Measurements from ENCODE around the gene GNG4. TPM values are rescaled to one million over a fixed set of nuclear protein-coding genes. Genes with fewer than 3 reads are reported as not detected.
"Not testable (repeated sequence)": the region's sequence is repeated elsewhere in the genome, so short reads cannot be mapped to it uniquely, and the experiment has no call there.

The GNG4 gene
- total and polyA plus RNA-seq, 2 donors (not counting 3 experiments of a cell fraction or from before 2014, with no cell fraction given), result 0.10 TPM; not detected in 1

- dilution Hi-C loops (cut with MboI; ENCODE audit: extremely low pct_ligation_motif_present, low sequenced_read_pairs), result no loop called here
- intact Hi-C loops (cut with micrococcal nuclease), result no loop called here
- ChIA-PET POLR2A (no interaction called here), CTCF (interaction anchor here (0.6 to 1.4 kb wide), 3 partner anchors 22 to 36 kb away, joined by 4 to 5 read pairs (median 4); no protein-coding TSS in a partner anchor)
- Histone ChIP-seq H3K27me3 (ENCODE audit: control insufficient read depth in 2 of 2, insufficient read depth in 2 of 2, low read length in 2 of 2) (peaks cover 4 to 9% of the 10 kb centered on the region in 2 experiments), H3K27ac (ENCODE audit: insufficient read depth, low read depth, low read length) (no peak overlapping the region), H3K4me3 (replicated peaks in 1 of 3; ENCODE audit: insufficient read depth in 1 of 3, low read depth in 1 of 3, low read length in 3 of 3) (no peak overlapping the region), H3K4me1 (ENCODE audit: control insufficient read depth, extremely low read depth, insufficient read depth, low read length) (no peaks in the 10 kb centered on the region), H4K20me1 (replicated peaks; ENCODE audit: control insufficient read depth, extremely low read depth, insufficient read depth, low read length) (no peaks in the 10 kb centered on the region), H3K79me2 (ENCODE audit: control insufficient read depth, insufficient read depth, low read length) (no peaks in the 10 kb centered on the region), H3K9me3 (replicated peaks; ENCODE audit: control insufficient read depth, insufficient read depth, low read length) (no peaks in the 10 kb centered on the region), H3K9me1 (replicated peaks; ENCODE audit: control insufficient read depth, extremely low read depth, insufficient read depth, low read length) (no peaks in the 10 kb centered on the region), H3K4me2 (ENCODE audit: insufficient read depth, low read length) (no peak overlapping the region), H3K36me3 (ENCODE audit: control insufficient read depth in 2 of 2, extremely low read depth in 1 of 2, insufficient read depth in 2 of 2, low read length in 2 of 2) (no peaks in the 10 kb centered on the region), H2AFZ (ENCODE audit: low read depth, low read length) (no peak overlapping the region), H3K9ac (replicated peaks; ENCODE audit: extremely low read depth, insufficient read depth, low read length) (no peak overlapping the region)
- TF ChIP-seq GATA2 (IDR thresholded peaks at IDR 0.05; ENCODE audit: insufficient read depth, insufficient read length, low read depth, low read length) (no peak), EZH2 (IDR thresholded peaks at IDR 0.05; ENCODE audit: borderline replicate concordance, low read depth, low read length, severe bottlenecking) (no peak), JUN (IDR thresholded peaks at IDR 0.05; ENCODE audit: borderline replicate concordance, insufficient read depth, insufficient read length, low read depth) (no peak), CTCF (IDR thresholded peaks at IDR 0.05; ENCODE audit: extremely low read depth in 1 of 2, insufficient read depth in 1 of 2, low read depth in 1 of 2, low read length in 2 of 2) (no peak), POLR2A (IDR thresholded peaks at IDR 0.05; ENCODE audit: low read depth, low read length) (no peak), FOS (IDR thresholded peaks at IDR 0.05; ENCODE audit: borderline replicate concordance, insufficient read depth, low read length) (no peak), POLR2AphosphoS5 (IDR thresholded peaks at IDR 0.05; ENCODE audit: insufficient read depth, low read depth, low read length) (no peak), MAX (IDR thresholded peaks at IDR 0.05; ENCODE audit: insufficient read depth, insufficient read length) (no peak), MYC (IDR thresholded peaks at IDR 0.05; ENCODE audit: low read depth, low read length) (no peak)
- BruUV-seq (replicated peaks), result no TSS peak
- DNase-seq (ENCODE audit: low read depth, low spot score), result no peak
- FAIRE-seq, result no peak
These were observed 26.4 kb downstream of the GNG4 start for GRCh38 chr1:235622936-235623779.

- H3K79me2 ChIP-seq (ENCODE audit: control insufficient read depth, insufficient read depth, low read length); H3K9me3 ChIP-seq (replicated peaks; ENCODE audit: control insufficient read depth, insufficient read depth, low read length); FAIRE-seq; H3K4me2 ChIP-seq (ENCODE audit: insufficient read depth, low read length); H3K4me1 ChIP-seq (ENCODE audit: control insufficient read depth, extremely low read depth, insufficient read depth, low read length); H3K27me3 ChIP-seq (ENCODE audit: control insufficient read depth in 2 of 2, insufficient read depth in 2 of 2, low read length in 2 of 2); H4K20me1 ChIP-seq (replicated peaks; ENCODE audit: control insufficient read depth, extremely low read depth, insufficient read depth, low read length); H3K27ac ChIP-seq (ENCODE audit: insufficient read depth, low read depth, low read length); intact Hi-C loops (cut with micrococcal nuclease); H2AFZ ChIP-seq (ENCODE audit: low read depth, low read length); H3K9ac ChIP-seq (replicated peaks; ENCODE audit: extremely low read depth, insufficient read depth, low read length); POLR2A ChIA-PET; H3K9me1 ChIP-seq (replicated peaks; ENCODE audit: control insufficient read depth, extremely low read depth, insufficient read depth, low read length); H3K36me3 ChIP-seq (ENCODE audit: control insufficient read depth in 2 of 2, extremely low read depth in 1 of 2, insufficient read depth in 2 of 2, low read length in 2 of 2); dilution Hi-C loops (cut with MboI; ENCODE audit: extremely low pct_ligation_motif_present, low sequenced_read_pairs); BruUV-seq (replicated peaks); DNase-seq (ENCODE audit: low read depth, low spot score); H3K4me3 ChIP-seq (replicated peaks in 1 of 3; ENCODE audit: insufficient read depth in 1 of 3, low read depth in 1 of 3, low read length in 3 of 3): not testable (repeated sequence)
- CTCF ChIA-PET, result interaction anchor here (0.8 kb wide), 1 partner anchor 18 kb away, joined by 3 read pairs; no protein-coding TSS in a partner anchor
These were observed 30.4 kb downstream of the GNG4 start for GRCh38 chr1:235619149-235619548.

All from endothelial cell of umbilical vein (primary cell).